Panc1 (cell line): Measurements from ENCODE around the gene FAM83B.

Source experiments
- SIN3A ChIP-seq: IDR thresholded peaks from 2 replicates; pipeline ENCODE4 v1.6.1; 2012; ENCODE audit warnings: low read depth, mild to moderate bottlenecking, low read length, moderate library complexity, borderline replicate concordance; ENCODE audit not compliant: insufficient read depth
- TCF7L2 ChIP-seq: IDR thresholded peaks from 2 replicates; pipeline ENCODE4 v1.6.1; 2011; ENCODE audit warnings: mild to moderate bottlenecking, low read depth, low read length, inconsistent platforms
- TF ChIP-seq, protein P1 (sequence below), 2 experiments: IDR thresholded peaks; 2 replicates each; pipeline ENCODE4 v1.6.1; 2011 to 2012; ENCODE audit warnings: low read depth in 2 of 2, control low read depth in 1 of 2, low read length in 1 of 2, mild to moderate bottlenecking in 1 of 2, moderate library complexity in 1 of 2; ENCODE audit not compliant: insufficient read depth in 1 of 2
- TF ChIP-seq, protein P2 (sequence below): fragments of 450-650 bp; IDR thresholded peaks from 2 replicates; pipeline ENCODE4 v1.5.1; 2017; ENCODE audit warnings: mild to moderate bottlenecking

DNA sequence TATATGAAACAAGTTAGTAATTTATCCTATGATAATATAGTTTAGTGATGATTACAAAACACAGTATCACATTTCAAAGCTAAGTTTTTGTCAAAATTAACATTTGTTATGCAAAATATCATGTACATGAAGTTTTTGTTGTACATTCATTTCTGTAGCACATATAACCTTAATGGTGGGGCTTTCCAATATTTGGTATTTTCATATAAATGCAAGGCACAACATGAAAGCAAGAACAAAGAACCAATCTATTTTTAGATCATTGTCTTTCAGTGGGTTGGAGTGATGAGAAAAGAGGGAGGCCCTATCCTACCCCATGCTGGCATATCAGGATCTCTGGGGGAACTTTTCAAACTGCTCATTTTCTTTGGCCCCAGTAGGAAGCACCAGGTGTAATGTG lies 53.4 kb downstream of the FAM83B start:
- TF ChIP-seq, protein P1, sequence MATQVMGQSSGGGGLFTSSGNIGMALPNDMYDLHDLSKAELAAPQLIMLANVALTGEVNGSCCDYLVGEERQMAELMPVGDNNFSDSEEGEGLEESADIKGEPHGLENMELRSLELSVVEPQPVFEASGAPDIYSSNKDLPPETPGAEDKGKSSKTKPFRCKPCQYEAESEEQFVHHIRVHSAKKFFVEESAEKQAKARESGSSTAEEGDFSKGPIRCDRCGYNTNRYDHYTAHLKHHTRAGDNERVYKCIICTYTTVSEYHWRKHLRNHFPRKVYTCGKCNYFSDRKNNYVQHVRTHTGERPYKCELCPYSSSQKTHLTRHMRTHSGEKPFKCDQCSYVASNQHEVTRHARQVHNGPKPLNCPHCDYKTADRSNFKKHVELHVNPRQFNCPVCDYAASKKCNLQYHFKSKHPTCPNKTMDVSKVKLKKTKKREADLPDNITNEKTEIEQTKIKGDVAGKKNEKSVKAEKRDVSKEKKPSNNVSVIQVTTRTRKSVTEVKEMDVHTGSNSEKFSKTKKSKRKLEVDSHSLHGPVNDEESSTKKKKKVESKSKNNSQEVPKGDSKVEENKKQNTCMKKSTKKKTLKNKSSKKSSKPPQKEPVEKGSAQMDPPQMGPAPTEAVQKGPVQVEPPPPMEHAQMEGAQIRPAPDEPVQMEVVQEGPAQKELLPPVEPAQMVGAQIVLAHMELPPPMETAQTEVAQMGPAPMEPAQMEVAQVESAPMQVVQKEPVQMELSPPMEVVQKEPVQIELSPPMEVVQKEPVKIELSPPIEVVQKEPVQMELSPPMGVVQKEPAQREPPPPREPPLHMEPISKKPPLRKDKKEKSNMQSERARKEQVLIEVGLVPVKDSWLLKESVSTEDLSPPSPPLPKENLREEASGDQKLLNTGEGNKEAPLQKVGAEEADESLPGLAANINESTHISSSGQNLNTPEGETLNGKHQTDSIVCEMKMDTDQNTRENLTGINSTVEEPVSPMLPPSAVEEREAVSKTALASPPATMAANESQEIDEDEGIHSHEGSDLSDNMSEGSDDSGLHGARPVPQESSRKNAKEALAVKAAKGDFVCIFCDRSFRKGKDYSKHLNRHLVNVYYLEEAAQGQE (IDR thresholded peaks at IDR 0.05; ENCODE audit: insufficient read depth in 1 of 2, low read depth in 2 of 2, low read length in 1 of 2): no peak
- TF ChIP-seq, protein P2, sequence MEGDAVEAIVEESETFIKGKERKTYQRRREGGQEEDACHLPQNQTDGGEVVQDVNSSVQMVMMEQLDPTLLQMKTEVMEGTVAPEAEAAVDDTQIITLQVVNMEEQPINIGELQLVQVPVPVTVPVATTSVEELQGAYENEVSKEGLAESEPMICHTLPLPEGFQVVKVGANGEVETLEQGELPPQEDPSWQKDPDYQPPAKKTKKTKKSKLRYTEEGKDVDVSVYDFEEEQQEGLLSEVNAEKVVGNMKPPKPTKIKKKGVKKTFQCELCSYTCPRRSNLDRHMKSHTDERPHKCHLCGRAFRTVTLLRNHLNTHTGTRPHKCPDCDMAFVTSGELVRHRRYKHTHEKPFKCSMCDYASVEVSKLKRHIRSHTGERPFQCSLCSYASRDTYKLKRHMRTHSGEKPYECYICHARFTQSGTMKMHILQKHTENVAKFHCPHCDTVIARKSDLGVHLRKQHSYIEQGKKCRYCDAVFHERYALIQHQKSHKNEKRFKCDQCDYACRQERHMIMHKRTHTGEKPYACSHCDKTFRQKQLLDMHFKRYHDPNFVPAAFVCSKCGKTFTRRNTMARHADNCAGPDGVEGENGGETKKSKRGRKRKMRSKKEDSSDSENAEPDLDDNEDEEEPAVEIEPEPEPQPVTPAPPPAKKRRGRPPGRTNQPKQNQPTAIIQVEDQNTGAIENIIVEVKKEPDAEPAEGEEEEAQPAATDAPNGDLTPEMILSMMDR: no peak
- TF ChIP-seq SIN3A (no peak), TCF7L2 (no peak)
